Activated gamma-delta T cell treated with anti-CD3 and anti-CD28 coated beads, Interleukin-2, amount 50 U/mL, for 16 hours (primary cell): ENCODE measurements around the gene CD200.
A peak's percentile ranks its signal among the peaks of the same experiment; 100 is the strongest.

Experiments
- DNase-seq: peaks from one replicate; pipeline ENCODE4 v3.0.0-alpha.2; 2020; ENCODE audit warnings: low read depth

Gene CD200, protein sequence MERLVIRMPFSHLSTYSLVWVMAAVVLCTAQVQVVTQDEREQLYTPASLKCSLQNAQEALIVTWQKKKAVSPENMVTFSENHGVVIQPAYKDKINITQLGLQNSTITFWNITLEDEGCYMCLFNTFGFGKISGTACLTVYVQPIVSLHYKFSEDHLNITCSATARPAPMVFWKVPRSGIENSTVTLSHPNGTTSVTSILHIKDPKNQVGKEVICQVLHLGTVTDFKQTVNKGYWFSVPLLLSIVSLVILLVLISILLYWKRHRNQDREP

DNA sequence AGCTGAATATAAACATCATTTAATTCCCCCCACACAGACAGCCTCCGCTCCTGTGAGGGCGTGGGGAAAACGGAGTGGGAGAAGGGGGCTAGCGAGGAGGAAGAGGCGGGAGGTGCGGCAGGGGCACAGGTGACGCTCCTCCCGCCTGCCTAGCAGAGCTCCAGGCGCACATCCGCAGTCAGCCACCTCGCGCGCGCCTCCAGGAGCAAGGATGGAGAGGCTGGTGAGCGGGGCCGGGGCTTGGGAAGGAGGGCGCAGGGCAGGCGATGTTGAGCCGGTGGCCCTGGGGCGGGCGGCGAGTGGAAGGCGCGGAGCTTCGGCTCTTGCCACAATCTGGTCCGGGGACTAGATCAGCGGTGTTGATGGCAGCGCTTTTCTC is at the start of gene CD200:
CD200 (plus strand) TSS at position 155 of the 379 bp plus-strand sequence; CDS start at position 212, 57 bp downstream.
- DNase-seq: no peak

DNA sequence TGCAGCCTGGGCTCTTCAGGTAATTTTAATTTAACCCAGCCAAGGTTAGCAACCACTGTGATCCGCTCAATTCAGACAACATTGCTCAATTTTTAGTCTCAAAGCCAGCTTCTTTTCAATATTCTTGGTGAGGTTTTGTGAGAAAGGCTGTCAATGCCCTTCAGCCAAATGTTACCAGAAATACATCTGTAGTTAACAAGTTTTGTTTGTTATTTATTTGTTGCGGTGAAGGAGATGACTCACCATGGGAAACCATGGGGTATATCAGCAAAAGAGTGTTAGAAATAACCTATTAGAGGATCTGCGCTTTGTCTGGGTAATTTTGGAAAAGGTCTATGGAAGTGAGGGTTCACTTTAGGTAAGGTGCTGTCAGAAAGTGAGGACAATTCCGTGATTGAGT is 43.9 kb upstream of the CD200 start:
- DNase-seq: no peak

DNA sequence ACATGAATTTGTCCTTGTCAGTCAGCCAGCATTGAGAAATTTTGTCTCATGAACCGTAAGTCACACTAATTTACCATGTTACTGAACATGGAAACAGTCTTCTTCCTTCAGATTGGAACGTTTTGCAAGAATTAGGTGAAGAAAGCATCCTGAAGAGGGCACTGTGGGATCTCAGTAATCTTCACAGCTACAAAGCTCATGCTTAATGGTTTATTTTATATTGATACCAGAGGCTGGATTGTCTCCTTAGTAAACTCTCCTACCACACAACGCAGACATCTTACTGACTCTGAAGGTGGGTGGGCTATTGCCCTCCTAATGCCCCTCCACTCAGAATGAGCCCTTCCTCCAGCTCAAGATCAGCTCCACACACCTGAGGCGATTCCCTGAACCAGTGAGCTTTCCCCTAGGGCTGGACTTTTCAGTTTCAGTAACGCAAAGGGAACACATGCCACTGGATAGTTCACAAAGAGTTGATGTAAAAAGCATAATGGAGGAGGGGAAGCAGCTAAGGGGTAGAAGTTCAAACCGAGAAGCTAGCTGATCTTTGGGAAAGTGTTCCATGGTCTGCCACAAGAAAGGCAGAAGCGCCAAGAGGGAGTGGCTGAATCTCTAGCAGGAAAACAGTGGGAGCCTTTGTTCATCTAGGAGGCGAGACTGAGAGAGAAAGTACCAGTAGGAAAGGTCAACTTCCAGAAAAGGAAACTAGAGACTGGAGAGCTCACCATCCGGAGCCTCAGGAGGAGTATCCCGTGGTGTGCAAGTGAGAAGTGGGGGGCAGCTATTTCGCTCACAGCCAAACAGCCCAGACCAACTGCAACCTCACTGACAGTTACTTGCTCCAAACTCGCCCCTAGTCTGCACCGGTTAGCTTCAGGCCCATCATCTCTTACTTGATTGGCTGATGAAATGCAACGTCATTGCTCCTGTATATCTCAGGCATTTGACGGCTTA is 39.3 kb upstream of the CD200 start, which contains the start of gene SLC9C1:
SLC9C1 (minus strand) TSS at position 849 of the 954 bp plus-strand sequence. CDS start 7,425 bp downstream, outside the sequence.
- no peak for DNase-seq

DNA sequence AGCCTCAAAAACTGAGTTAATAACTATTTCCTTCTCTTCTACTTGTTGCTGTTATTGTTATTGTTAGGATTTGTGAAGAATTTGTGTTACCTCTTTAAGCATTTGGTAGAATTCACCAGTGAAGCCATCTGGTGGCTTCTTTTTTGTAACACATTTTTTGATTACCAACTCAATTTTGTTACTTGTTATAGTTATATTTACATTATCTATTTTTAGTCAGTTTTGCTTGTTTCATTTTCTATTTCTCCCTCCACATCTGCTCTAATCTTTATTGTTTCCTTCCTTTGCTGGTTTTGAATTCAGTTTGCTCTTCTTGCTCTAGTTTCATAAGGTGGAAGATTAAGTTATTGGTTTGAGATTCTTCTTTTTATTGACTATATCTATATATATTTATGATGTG is 35.2 kb upstream of the CD200 start:
- no peak for DNase-seq

DNA sequence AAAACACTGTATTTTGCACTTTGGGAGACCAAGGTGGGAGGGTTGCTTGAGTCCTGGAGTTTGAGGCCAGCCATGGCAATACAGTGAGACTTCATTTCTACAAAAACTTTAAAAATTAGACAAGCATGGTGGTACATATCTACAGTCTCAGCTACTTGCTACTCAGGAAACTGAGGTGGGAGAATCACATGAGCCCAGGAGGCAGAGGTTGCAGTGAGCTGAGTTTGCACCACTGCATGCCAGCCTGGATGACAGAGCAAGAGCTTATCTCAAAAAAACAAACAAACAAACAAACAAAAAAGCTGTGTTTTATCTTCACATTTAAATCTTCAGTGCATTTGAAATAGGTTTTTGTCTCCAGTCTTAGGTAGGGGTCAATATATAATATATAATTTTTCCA is 34.2 kb upstream of the CD200 start:
- DNase-seq: no peak

DNA sequence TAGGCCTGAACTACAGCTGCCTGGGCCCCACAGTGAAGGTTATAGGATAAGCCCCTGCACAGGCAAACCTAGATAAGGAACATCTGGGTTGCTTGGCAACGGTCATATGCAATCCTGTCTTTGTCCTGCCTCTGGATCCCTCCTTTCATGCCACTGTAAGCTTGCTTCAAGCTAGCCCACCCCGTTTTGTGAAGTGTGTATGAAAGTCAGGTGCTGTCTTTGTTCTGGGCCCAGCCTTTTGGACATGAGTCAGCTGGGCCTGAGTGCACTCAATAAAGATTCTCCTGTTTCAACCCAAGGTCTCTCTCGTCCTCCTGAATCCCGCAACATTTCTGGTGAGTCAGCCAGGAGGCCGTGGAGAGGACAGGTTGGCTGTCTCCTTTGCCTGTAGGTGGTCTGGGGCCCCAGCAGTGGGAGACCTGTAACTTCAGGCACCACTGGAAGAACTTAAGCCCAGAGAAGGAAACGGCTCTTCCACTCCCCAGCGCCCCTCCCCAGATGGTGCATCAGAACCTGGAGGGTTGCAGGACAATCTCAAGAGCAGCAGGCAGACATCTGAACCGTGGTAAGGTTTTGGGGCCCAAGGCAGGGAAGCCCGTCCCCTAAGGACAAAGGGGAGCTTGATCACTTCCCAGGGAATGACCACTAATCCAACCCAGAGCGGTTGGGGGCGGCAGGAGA is 30.7 kb upstream of the CD200 start:
- DNase-seq: no peak

DNA sequence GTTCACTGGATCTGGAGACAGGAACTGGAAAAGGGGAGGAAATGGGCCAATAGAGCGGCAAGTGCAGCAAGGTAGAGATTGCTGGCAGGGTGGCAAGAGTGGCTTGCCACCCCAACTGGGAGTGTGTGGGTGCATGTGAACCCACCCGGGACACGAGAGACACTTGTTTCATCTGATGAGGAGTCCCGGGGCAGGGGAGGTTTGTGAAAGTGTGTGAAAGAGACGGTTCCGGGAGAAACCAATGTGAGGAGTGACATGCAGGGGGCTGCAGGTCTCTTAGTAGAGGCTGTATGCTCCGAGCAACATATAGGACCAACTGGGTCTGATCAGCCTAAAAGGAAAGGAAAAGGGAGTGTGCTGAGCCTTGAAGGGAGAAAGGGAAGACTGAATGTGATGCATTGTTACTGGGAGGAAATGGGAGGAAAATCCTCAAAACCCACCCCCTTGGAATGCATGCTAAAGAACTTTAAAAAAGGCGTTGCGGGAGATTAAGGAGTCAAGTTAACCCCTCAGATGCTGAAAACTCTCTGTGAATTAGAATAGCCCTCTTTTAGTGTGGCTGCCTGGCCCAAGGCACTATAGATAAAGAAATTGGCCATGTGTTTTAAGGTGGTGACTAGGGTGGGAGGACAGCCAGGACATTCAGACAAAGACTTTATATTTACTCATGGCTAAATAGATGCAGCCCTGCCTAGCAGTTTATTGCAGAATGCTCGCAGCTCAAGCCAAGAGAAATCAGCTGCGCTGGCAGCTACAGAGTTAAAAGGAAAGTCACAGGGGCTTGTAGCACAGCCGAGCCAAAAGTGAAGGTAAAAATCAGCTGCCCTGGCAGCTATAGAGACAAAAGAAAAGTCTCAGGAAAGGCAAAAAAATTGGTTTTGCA is 29.8 kb upstream of the CD200 start:
- DNase-seq: no peak

DNA sequence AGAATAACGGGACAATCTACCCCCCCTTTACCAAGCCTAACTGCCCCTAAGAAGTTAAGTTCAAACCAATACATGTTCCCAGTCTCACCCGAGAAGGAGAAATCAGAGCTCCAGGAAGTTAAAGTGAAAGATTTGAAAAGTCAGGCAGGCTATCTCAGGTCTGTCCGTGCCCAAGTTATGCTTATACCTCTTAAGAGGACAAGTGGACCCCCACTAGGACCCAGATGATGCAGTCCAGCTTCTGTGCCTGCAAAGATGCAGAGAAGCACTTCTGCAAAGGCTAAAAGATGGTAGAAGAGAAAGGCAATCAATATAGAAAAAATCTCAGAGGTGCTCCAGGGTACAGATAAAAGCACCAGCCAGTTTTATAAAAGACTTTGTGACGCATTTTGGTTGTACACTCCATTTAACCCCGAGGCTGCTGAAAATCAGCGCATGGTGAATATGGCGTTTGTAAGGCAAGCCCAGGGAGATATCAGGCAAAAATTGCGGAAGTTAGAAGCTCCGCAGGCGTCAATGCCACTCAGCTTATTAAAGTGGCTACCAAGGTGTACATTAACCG is 29.1 kb upstream of the CD200 start:
- DNase-seq: no peak

DNA sequence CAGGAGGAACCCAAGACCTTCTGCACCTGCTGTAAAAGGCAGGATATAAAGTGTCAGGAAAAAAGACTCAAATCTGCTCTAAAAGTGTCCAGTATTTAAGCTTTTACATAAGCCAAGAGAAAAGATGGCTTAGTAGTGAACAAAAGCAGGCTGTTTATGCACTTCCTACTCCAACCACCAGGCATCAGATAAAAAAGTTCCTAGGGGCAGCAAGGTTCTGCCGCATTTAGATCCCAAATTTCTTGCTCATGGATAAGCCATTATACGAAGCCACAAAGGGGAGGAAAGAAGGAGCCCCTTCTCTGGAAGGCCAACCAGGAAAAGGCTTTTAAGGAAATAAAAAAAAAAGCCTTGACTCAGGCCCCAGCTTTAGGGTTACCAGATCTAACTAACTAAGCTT is 28.3 kb upstream of the CD200 start:
- DNase-seq: no peak

DNA sequence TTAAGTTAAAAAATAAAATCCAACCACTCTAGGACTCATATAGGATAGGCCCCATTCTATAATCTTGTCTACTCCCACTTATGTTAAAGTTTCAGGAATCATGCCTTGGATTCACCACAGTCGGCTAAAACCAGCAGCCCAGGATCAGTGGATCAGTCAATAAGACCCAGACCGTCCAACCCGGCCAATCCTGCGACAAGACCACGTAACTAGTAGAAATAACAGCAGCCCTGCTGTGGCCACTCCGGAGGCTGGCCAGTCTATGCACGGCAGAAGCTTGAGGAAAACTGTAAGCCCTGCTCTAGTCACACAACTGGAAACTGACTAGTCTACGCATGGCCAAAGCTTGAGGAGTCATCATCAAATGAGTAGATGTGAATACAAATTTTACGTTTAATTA is 26.1 kb upstream of the CD200 start:
- DNase-seq: no peak

DNA sequence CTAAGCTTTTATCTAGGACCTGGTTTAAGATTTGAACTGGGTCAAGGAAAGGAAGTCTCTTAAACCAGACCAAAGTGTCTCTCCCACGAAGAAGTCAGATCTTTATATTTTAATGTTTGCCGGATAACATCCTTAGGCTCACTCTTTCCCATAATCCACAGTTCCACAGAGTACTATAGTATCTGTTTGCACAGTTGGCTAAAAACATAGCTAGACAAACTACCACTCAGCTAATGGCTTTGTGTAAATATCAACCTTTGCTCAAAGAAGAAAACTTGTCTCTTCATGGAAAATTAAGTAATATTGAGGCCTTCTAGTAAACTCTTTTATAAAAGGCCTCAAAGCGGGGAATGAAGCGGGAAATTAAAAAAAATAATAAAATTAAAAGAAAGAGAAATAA is 25.4 kb upstream of the CD200 start:
- no peak for DNase-seq

DNA sequence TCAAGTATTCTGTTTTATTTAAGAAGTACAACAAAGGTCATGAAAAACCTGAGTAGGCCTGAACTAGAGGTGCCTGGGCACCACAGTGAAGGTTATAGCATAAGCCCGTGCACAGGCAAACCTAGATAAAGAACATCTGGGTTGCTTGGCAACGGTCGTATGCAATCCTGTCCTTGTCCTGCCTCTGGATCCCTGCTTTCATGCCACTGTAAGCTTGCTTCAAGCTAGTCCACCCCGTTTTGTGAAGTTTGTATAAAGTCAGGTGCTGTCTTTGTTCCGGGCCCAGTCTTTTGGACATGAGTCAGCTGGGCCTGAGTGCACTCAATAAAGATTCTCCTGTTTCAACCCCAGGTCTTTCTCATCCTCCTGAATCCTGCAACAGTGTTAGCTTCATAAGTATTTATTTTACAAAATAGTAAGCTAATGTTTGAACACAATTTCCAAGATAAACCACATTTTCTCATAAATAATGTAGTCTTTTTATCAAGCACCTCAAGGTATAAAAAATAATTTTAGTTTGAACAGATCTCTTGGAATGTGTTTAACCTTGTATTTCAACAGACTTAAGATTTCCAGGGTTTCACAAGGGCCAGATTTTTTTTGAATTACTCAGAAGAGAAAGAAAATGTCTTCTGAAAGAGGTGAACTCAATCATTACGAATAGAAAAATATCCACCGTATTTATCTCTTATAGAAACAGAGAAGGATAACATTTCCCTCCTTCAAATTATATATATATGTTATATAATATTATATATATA is 24.6 kb upstream of the CD200 start:
- no peak for DNase-seq

DNA sequence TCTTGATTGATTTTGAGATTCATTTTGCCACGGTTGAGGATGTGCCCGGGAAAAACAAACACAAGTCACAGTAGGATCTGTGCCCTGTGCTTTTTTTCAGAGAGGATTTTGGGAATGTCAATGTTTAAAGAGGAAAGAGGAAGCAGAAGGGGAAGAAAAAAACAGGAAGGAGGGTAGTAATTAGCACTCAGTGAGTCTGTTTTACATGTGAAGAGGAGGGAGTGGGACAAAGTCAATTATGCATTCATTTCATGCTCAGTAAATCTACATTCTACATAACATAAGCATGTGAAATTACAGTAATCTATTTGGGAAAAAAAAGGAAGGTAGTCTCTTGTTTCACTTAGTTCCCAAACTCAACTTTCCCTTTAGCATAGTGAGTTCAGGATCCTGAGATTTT is 18.3 kb upstream of the CD200 start:
- DNase-seq: no peak

DNA sequence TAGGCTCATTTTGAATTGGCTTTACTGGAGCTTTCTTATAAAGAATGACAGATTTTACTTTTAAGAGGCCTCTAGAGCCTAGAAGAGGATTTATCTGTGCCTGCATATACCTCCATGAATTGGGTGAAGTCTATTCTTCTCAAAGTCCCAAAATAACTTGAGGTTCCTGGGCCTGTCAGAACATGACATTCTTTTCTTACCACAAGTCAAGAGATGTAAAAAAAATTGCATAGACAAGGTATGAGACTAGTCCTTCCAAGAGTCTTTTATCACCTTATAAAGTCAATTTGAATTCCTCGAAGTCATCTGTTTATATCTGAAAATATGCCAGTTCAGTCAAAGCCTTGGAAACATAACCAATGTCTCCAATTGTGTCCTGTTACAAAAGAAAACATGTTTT is 17.2 kb upstream of the CD200 start:
- DNase-seq: no peak

DNA sequence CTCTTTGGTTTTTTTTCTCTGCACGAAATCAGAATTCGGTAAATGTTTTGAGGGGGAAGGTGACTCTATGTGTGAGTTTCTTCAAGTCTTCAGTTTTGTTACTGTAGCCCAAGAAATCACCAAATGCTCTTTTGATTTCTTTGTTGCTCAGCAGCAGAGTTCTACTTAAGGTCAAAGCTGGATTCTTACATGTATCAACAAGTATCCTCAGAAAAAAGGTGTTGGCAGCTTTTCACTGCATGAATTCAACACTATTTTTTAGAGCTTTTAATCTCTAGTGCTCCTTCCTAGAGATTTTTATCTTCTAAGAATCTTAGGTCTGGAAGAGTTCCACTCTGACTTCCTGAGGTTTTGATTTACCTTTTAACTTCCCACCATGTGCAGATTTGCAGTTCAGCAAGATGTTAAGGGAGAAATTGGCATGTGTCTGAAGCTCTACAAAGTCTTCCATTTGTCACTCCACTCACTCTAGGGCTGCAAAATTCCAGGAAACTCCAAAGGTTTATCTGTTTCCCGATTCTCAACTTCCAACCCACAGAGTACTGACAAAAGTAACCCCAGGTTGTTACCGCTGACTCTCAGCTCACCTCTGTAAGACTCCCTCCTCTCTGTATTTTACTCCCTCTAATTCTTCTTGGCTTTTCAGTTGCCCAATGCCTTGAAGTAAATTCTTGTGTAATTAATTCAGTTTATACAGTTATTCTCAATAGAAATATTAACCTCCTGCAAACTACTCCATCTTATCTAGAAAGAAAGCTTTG is 13.3 kb upstream of the CD200 start:
- DNase-seq: no peak

DNA sequence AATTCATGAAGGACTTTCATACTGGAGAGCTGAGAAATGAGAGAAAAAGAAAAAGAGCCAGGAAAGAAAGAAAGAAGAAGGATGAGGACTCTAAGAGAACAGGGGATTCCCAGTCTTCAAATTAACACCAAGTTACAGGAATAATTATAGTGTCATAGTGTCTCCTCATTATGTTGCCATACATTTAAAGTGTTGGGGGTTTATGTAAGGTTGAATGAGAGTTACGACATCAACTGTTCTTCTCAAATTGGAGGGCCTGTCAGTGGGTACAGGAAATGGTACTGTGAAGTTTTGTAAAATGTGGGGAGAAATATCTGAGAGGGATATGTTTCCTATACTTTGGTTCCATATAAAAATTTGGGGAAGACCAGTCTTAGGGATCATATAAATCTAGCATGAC is 12.3 kb upstream of the CD200 start:
- no peak for DNase-seq

DNA sequence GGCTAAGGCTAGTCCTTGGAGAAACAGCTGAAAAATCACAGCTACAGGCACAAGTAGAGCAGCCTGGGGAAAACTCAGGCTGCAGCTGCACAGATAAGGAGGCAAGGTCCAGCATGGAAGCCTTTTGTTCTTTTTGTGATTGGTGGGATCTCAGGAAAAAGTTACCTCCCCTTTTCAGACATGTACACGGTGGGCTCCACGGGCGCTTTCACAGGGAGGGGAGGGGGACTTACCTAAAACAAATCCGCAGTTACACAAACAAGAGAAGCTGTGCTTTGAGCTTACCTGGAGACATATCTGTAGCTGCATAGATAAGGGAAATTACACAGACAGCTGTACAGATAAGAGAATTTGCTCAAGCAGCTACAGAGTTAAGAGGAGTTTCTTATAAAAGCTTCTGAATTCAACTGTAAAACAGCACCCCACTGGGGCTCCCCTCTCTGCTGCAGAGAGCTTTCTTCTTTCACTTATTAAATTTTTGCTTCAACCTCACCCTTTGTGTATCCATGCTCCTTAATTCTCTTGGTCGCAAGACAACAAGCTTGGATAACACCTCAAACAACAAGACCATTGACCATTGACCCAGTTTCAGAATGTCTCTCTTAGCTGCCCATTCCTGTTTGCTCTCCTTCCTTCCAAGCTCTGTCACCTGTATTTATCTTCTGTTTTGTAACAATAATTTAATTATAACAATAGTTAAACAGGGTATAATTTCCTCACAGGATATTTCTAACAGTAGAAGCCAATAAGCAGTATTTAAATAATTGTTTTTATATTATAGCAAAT is 10.9 kb upstream of the CD200 start:
- no peak for DNase-seq

DNA sequence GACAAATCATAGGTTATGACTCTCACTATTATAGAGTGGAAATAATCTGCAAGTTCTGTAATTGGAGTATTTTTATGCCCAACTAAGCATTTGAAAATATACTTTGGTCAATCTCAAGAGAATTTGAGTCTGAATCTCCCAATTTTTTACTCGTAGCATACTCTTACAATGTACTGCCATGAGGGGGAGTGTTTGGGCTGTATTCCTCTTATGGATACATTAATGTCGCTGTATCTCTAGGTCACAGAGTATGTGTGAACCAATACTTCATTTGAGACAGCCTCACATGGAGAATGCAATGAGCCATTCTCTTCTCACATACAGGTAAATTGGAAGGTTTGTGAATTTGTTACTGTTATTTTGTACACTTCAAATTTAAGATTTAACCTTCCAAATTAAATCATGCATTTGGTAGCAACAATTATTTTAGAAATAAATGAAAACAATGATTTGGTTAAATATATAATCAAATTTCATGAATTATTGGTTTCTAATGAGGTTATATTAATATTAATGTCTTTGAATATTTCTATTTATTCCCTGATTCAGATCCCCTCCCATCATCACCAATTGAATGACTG is 5.5 kb upstream of the CD200 start:
- peak; percentile 16 for DNase-seq

DNA sequence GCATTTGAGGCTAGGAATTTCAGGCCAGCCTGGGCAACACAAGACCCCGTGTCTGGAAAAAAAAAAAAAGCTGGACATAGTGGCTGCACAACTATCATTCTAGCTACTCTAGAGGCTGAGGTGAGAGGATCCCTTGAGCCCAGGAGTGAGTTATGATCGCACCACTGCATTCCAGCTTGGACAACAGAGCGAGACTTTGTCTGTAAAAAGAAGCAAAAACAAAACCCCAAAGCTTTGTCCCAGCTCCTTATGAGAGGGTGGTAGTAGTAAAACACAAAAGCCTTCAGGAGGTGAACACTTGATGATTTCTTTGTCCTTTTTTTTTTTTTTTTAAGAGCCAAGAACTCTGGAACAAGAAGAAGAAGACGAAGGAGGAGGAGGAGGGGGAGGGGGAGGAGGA is 1.1 kb upstream of the CD200 start:
- DNase-seq: no peak
